K562 (cell line): Measurements from ENCODE around the gene SHC1. TPM values are rescaled to one million over a fixed set of nuclear protein-coding genes. Genes with fewer than 3 reads are reported as not detected.

Source experiments
- REST ChIP-seq, 2 experiments: fragments of 450-650 bp; formaldehyde crosslinking in 1 of 2; IDR thresholded peaks; 2 replicates each; pipeline versions ENCODE4 v1.4.0 to v1.6.1; 2014 to 2020; ENCODE audit warnings: mild to moderate bottlenecking in 2 of 2, borderline replicate concordance in 1 of 2, low read depth in 1 of 2
- SREBF2 ChIP-seq: sonication (generic); formaldehyde crosslinking; IDR thresholded peaks from 2 replicates; pipeline ENCODE4 v1.4.0; 2020; ENCODE audit warnings: mild to moderate bottlenecking, missing genetic modification reagents
- polyA plus RNA-seq, 8 experiments: library from polyadenylated mRNA; depleted of rRNA in 4 of 8; stranded (reverse) in 5 of 8; unstranded in 3 of 8; fragments of >200 nt; fragmentation: Nextera tagmentation in 2 of 8; fragmentation: Illumina TruSeq in 1 of 8; extraction: Ambion mirVana in 2 of 8; extraction: Trizol in 1 of 8; gene quantifications; 2 replicates each; pipeline versions ENCODE4 v1.2.1 to v1.2.3, GENCODE V29; 2011 to 2014; ENCODE audit warnings: inconsistent platforms in 1 of 8, missing spikeins in 1 of 8
- total RNA-seq, 7 experiments: library from RNA; depleted of rRNA in 6 of 7; stranded (reverse); fragments of >200 nt in 6 of 7; fragmentation: Illumina TruSeq in 2 of 7; extraction: Trizol in 2 of 7; gene quantifications; 2 replicates each; pipeline versions ENCODE4 v1.2.1 to v1.2.3, GENCODE V29; 2011 to 2021; ENCODE audit warnings: low replicate concordance in 1 of 7

Gene SHC1
- total and polyA plus RNA-seq, 9 of the 15 experiments (the other 6 are each of a cell fraction or from before 2014, with no cell fraction given), result 4.1 to 113 (median 51.9) TPM

GRCh38 chr1:154925335-154926170, 45.0 kb downstream of the SHC1 start (continued):
- TF ChIP-seq REST (IDR thresholded peaks at IDR 0.05; ENCODE audit: borderline replicate concordance), result no peak
- TF ChIP-seq REST (CRISPR knock-in tag; IDR thresholded peaks at IDR 0.05; ENCODE audit: low read depth), result no peak
- TF ChIP-seq SREBF2 (CRISPR knock-in tag), result no peak
